GM19467 (cell line): Measurements from ENCODE around the gene CCNH.

Experiments
- ATAC-seq: cut with Tn5 transposase; IDR thresholded peaks from one replicate; pipeline ENCODE4 v1.9.1; 2021; ENCODE audit warnings: mild to moderate bottlenecking, moderate library complexity; ENCODE audit not compliant: unreplicated experiment

Gene CCNH

GRCh38 chr5:87412630-87413342, at the start of gene CCNH:
Gene CCNH, minus strand, starts transcription at chr5:87412930. Its CDS starts 136 bp downstream, at chr5:87412794.
- ATAC-seq = peak; percentile 100

DNA sequence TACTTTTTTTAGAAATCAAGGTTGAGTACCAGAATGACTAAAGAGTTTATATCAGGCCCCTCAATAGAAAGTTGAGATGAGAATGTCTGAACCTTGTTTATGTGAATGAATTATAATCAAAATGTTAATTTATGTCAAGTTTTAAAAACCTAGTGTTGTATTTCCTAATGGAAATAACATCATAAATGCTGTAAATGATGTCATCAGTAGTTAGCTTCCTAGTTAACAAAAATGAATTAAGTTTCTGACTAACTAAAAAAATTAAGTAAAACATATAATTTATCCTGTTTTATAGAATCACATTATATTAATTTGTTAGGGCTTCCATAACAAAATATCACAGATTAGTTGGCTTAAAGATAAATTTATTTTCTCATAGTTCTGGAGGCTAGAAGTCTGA, 45.0 kb upstream of the CCNH start:
- ATAC-seq = no peak

GRCh38 chr5:87453801-87454200, 41.1 kb upstream of the CCNH start:
- ATAC-seq = no peak

DNA sequence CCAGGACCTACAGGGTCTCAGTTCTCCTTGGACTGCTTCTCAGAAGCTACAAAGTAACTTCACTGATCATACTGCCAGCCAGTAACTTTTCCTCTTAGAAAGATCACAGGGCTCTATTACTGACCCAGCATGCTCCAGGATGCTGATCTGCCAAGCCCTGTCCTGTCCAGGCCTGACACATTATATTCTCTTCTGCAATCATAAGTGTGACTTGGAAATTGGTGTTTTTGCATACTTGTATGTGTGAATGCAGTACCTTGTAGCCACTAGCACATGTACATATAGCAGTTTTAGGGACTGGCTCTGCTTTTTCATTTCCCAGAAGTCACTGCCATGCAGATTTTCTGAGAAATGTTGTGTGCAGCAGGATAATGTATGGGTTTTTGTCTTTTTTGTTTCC, 40.1 kb upstream of the CCNH start:
- ATAC-seq = no peak

GRCh38 chr5:87442419-87442818, 29.7 kb upstream of the CCNH start:
- no peak for ATAC-seq

GRCh38 chr5:87438231-87438630, 25.5 kb upstream of the CCNH start:
- no peak for ATAC-seq

DNA sequence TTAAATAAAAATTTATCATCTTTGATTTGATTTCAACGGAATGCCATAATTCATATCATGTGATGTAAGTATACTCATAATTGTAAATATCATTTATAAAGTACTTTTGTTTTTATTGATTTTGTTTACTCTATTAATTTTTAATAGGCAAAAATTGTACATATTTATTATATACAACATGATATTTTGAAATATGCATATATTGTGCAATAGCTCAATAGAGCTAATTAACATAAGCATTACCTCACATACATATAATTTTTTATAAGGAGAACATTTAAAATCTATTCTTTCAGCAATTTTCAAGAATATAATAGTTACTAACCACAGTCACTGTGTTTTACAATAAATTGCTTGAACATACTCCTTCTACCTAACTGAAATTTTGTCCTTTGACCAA, 25.0 kb upstream of the CCNH start:
- ATAC-seq = no peak

- ATAC-seq = no peak
Measured at GRCh38 chr5:87435144-87435694, 22.5 kb upstream of the CCNH start.

DNA sequence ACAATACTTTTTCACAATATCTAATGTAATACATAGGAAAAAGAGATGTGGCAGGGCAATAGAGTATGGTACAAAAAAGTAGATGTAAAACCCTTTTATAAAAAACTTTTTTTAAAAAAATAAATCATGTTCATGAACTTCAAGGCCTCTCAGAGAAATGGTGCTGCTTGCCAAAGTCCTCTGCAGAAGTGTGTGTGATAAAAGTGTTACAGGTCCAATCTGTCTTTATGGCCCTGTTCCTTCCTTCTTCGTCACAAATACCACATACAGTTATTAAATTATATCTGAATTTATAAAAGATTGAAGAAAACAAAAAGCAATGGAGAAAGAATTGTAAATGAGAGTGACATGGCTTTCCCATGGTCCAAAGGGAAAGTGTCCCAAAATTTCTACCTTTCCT, 21.7 kb upstream of the CCNH start:
- ATAC-seq = no peak

DNA sequence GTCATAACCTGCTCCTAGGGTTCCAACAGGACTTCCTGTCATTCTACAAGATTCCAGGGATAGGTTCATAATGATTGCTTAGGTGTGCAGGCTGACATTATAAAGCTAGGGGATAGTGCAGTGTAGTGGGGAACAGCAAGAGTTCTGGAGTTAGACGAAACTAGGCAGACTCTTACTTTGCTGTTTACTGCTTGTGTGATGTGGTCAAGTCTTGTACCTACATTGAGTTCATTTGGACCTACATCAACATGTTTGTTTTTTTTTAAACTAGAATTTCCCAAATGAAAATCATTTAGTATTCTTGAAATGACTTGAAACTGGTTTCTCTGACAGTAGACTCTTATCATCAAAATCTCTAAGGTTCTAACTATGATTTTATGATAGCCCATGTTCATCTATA, 21.2 kb upstream of the CCNH start:
- no peak for ATAC-seq

- ATAC-seq = no peak
Measured at GRCh38 chr5:87432460-87432859, 19.7 kb upstream of the CCNH start.

DNA sequence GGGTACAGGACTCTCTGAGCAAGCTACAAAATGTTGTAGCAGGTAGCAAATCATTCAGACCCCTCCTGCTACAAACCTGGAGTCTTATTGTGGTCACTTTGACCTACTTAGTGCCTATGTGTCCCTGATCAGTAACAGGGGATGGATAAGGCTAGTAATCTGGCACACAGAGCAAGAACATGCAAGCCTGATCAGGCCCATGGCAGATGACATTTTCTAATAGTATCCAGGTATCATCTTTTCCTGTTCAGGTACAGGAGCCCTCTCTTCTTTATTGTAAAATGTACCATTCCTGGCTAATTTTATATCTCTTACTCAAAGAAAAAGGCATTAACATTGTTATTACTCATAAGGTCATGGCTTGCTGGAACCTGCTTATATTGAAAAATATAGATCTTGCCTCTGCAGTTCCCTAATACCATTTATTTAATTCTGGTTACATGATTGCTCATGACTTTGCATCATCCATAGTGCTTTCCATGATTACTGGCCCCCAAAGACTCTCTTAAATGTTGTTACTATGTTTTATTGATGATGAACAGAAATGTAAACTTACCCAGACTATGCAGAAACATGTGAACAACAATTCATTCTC, 18.2 kb upstream of the CCNH start:
- ATAC-seq = no peak

DNA sequence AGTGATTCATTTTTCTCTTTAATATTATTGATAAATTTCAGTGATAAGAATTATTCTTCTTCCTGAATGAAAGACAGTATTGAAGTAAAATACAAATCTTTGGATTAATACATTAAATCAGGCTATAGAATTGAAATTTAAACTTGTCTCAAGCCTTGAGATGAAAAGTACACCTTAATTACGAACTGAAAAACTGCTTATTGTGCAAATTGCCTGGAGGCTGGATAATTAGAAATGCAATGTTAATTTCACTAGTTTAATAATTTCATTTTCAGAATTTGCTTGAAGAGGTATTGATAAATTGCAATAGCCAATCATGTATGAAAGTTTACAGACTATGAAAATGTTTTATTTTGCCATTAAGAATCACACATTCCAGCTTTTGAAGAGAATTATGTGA, 11.0 kb upstream of the CCNH start:
- no peak for ATAC-seq

GRCh38 chr5:87421307-87421706, 8.6 kb upstream of the CCNH start:
- no peak for ATAC-seq

DNA sequence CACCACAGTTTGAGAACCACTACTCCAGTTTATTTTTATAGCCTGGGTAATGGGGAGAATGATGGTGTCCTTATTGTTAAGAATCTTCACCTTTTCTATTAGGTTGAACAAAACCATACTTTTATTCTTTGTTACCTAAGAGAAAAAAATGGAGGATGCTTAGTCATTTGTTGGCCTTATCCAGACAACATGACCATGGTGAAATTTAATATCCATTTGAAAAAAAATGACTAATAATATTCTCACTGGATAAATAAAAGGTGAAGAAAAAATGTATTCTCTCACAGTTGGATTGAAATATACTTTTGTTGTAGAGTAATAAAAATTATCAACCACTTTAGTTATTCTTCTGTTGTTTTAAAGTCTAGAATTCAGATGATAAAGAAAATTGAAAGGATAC, 5.8 kb upstream of the CCNH start:
- no peak for ATAC-seq

DNA sequence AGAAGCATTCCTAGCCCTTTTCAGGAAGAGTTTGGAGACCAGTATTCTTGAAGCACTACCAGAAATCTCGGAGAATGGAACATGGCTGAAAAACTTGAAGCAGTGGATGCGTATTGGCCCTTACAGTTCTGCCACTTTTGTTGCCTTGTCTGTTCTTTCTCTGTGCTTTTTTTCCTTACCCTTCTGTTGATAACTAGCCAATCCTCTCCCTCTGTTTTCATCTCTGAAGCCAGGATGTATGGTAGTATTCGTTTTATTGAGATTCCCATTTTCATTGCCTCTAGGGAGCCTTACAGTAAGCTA, 564 bp upstream of the CCNH start:
- ATAC-seq = no peak

DNA sequence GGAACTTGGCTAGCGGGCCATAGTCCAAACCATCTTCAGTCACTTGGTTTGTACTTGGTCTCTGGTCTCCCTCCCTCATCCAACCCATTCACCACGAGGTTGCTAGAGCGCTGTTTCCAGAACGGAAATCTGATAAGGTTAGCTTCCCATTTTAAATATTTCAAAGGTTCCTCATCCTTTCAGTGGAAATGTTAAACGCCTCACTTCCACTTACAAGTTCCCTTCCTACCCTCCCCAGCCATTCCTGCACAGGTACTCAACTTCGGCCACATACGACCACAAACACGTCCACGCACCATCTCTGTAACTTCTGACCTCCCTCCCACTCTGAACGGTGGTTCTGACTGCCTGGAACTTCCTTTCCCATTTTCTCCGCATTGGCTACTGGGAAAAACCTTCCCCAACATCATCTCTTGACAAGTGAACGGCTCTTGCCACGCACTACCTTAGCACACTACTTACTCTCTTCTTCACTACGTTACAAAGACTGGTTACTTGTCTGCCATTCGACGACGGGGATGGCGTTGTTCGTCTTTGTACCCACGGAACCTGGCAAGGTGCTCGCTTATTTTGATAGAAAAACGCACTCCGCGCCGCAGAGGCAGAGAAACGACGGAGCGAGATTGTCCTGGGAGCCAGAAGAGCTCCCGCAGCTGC, 629 bp downstream of the CCNH start:
- ATAC-seq = peak; percentile 12

DNA sequence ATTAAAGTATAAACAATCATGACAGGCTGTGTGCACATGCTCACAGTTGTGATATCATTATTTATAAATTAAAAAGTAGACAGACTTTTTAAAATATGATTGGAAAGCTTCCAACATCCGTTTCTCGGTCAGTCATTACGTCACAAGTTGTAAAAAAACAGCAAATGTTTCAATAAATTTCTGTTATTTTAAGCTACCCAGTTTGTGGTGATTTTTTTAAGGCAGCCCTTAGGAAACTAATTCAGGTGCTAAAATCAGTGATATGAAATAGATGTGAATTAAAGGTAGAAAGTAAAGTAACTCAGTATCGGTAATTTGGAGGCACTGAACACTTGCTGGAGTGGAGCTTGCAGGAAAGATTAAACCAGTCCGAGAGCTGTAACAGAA, 1.2 kb downstream of the CCNH start:
- ATAC-seq = no peak

DNA sequence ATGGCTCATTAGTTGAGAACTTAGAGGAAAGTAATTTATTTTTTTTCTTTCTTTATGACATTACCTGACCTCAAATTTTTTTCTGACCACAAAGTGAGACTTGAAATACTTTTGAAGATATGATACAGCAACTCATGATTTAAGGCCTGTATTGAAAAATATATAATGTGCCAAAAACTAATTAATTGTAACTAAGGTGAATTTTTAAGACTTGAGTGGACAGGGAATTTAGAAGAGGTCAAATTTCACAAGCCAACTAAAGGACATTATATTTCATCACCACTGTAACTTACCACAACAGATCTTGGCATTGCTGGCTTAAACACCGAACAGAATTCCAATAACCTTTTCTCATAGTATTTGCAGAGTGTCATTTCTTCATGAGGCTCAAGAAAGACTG, 1.8 kb downstream of the CCNH start:
- ATAC-seq = no peak

GRCh38 chr5:87408204-87408603, 4.5 kb downstream of the CCNH start:
- ATAC-seq = no peak

DNA sequence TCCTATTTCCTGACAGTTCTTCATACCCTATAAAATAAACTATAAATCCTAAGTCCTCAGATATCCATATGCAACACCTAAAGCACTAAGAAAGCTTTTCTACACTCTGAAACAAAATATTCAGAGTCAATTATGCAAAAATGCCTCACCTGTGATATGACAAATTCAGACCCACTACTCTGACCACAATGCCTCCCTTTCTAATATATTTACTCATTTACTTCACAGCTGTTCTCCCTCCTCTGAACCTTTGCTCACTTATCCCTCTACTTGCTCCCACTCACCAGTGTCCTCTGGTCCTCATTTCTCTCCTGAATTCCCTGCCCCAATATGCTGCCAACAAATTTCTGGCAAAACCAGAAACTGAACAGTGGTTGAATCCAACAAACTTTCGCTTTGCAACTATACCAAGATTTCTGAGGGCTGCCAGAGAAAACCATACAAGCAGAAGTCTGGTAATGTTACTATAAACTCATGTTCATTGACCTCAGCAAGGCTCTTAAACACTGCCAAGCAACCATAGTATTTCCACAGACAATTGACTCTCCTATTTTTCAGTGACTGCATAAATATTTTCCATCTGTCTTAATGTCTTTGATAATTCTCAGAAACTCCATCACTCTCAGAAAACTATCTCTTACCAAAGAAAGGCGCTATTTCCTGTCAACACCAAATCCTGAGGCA, 7.1 kb downstream of the CCNH start:
- ATAC-seq = no peak

GRCh38 chr5:87404359-87404758, 8.4 kb downstream of the CCNH start:
- no peak for ATAC-seq
